WTC11 (cell line): ENCODE results near the gene TIGD3.

Experiments
- ATF3 ChIP-seq: sonication (generic); formaldehyde crosslinking; conservative IDR thresholded peaks from 2 replicates; pipeline ENCODE4 v1.8.1; 2022; ENCODE audit warnings: mild to moderate bottlenecking, missing genetic modification reagents
- CREM ChIP-seq: sonication (generic); formaldehyde crosslinking; IDR thresholded peaks from 2 replicates; pipeline ENCODE4 v1.8.1; 2022; ENCODE audit warnings: mild to moderate bottlenecking, missing genetic modification reagents, moderate library complexity
- CTCF ChIP-seq: fragments of 200-600 bp; IDR thresholded peaks from 2 replicates; pipeline ENCODE4 v1.8.0; 2022; ENCODE audit warnings: antibody characterized with exemption
- ESRRA ChIP-seq: sonication (generic); formaldehyde crosslinking; IDR thresholded peaks from 2 replicates; pipeline ENCODE4 v1.8.1; 2022; ENCODE audit warnings: mild to moderate bottlenecking, missing genetic modification reagents, borderline replicate concordance
- GRHL2 ChIP-seq: fragments of 250-450 bp; sonication (Bioruptor Pico); IDR thresholded peaks from 2 replicates; pipeline ENCODE4 v1.8.0; 2022; ENCODE audit warnings: mild to moderate bottlenecking, moderate library complexity; ENCODE audit not compliant: insufficient replicate concordance, severe bottlenecking
- NFE2L1 ChIP-seq: sonication (generic); formaldehyde crosslinking; IDR thresholded peaks from 2 replicates; pipeline ENCODE4 v1.8.1; 2023; ENCODE audit warnings: missing genetic modification reagents
- NFYB ChIP-seq: sonication (generic); formaldehyde crosslinking; conservative IDR thresholded peaks from 2 replicates; pipeline ENCODE4 v1.8.0; 2022; ENCODE audit warnings: low read depth, missing genetic modification reagents
- PRRX2 ChIP-seq: fragments of 250-450 bp; sonication (Bioruptor Pico); IDR thresholded peaks from 2 replicates; pipeline ENCODE4 v1.8.0; 2021; ENCODE audit warnings: mild to moderate bottlenecking

- no peak for TF ChIP-seq CTCF
- TF ChIP-seq NFE2L1 (CRISPR knock-in tag): no peak
- TF ChIP-seq ESRRA (CRISPR knock-in tag): no peak
- no peak for TF ChIP-seq GRHL2 (CRISPR knock-in tag)
- no peak for TF ChIP-seq PRRX2
- no peak for TF ChIP-seq NFYB (CRISPR knock-in tag)
- no peak for TF ChIP-seq ATF3 (CRISPR knock-in tag)
- TF ChIP-seq CREM (CRISPR knock-in tag): no peak
Measured at GRCh38 chr11:65363770-65364169, 9.2 kb downstream of the TIGD3 start.
